ENCODE measurements around the gene CMIP.

The CMIP gene

GRCh38 chr16:81551151-81551808, 106.7 kb downstream of the CMIP start:
- DNase-seq (ENCODE audit: low read depth), result peak; percentile 81

GRCh38 chr16:81551821-81552304, 107.3 kb downstream of the CMIP start:
- DNase-seq (ENCODE audit: low read depth), result no peak

- no peak for DNase-seq (ENCODE audit: low read depth)
Observed at GRCh38 chr16:81552743-81553079, 108.1 kb downstream of the CMIP start.

- DNase-seq (ENCODE audit: low read depth), result no peak
Observed at GRCh38 chr16:81553080-81553813, 108.6 kb downstream of the CMIP start.

GRCh38 chr16:81553814-81554675, 109.4 kb downstream of the CMIP start:
- DNase-seq (ENCODE audit: low read depth), result no peak

GRCh38 chr16:81554979-81555378, 110.4 kb downstream of the CMIP start:
- DNase-seq (ENCODE audit: low read depth), result no peak

- DNase-seq (ENCODE audit: low read depth), result no peak
Observed at GRCh38 chr16:81555660-81556059, 111.1 kb downstream of the CMIP start.

- DNase-seq (ENCODE audit: low read depth), result peak; percentile 36
Observed at GRCh38 chr16:81556715-81557284, 112.2 kb downstream of the CMIP start.

GRCh38 chr16:81558077-81558443, 113.5 kb downstream of the CMIP start:
- no peak for DNase-seq (ENCODE audit: low read depth)

GRCh38 chr16:81558444-81559175, 114.0 kb downstream of the CMIP start:
- DNase-seq (ENCODE audit: low read depth), result no peak

- DNase-seq (ENCODE audit: low read depth), result peak; percentile 67
Observed at GRCh38 chr16:81560979-81561657, 116.5 kb downstream of the CMIP start.

GRCh38 chr16:81562174-81562849, 117.7 kb downstream of the CMIP start:
- no peak for DNase-seq (ENCODE audit: low read depth)

GRCh38 chr16:81562926-81563325, 118.3 kb downstream of the CMIP start:
- DNase-seq (ENCODE audit: low read depth), result no peak

GRCh38 chr16:81564421-81564911, 119.9 kb downstream of the CMIP start:
- DNase-seq (ENCODE audit: low read depth), result no peak

GRCh38 chr16:81565321-81566028, 120.9 kb downstream of the CMIP start:
- DNase-seq (ENCODE audit: low read depth), result no peak

GRCh38 chr16:81566086-81567007, 121.7 kb downstream of the CMIP start:
- no peak for DNase-seq (ENCODE audit: low read depth)

- no peak for DNase-seq (ENCODE audit: low read depth)
Observed at GRCh38 chr16:81567087-81567486, 122.5 kb downstream of the CMIP start.

- DNase-seq (ENCODE audit: low read depth), result peak; percentile 76
Observed at GRCh38 chr16:81567987-81568748, 123.6 kb downstream of the CMIP start.

Measured in ELR (cell line).